Measurements from ENCODE around the gene PTPRR. TPM values are rescaled to one million over a fixed set of nuclear protein-coding genes. Genes with fewer than 3 reads are reported as not detected.

The PTPRR gene
- total and polyA plus RNA-seq, 4 donors: 6.2 to 32.7 (median 17.5) TPM

GRCh38 chr12:70730675-70731180 lies 189.8 kb downstream of the PTPRR start:
- no peaks in the 10 kb centered on the region for H3K27me3 ChIP-seq (ENCODE audit: control insufficient read depth, insufficient read depth, low read length)
- H3K9me3 ChIP-seq (ENCODE audit: control insufficient read depth, insufficient read depth, low read length): no peaks in the 10 kb centered on the region
- no peaks in the 10 kb centered on the region for H3K4me1 ChIP-seq (ENCODE audit: control insufficient read depth, insufficient read depth, low read length)
- no peak overlapping the region for H3K4me3 ChIP-seq (ENCODE audit: low read depth, low read length)
- no peaks in the 10 kb centered on the region for H3K36me3 ChIP-seq (ENCODE audit: control insufficient read depth, insufficient read depth, low read length)
- WGBS (ENCODE audit: insufficient coverage): 85% methylated on average over 2 of the region's 2 CpGs
- no peak for DNase-seq (ENCODE audit: low read depth in 4 of 6, low spot score in 6 of 6)
- H3K27ac ChIP-seq (ENCODE audit: low read depth, low read length): no peak overlapping the region

- DNase-seq (ENCODE audit: low read depth in 4 of 6, low spot score in 6 of 6): no peak
- H3K36me3 ChIP-seq (ENCODE audit: control insufficient read depth, insufficient read depth, low read length): no peaks in the 10 kb centered on the region
- no peak overlapping the region for H3K4me3 ChIP-seq (ENCODE audit: low read depth, low read length)
- no peaks in the 10 kb centered on the region for H3K27me3 ChIP-seq (ENCODE audit: control insufficient read depth, insufficient read depth, low read length)
- no peak overlapping the region for H3K27ac ChIP-seq (ENCODE audit: low read depth, low read length)
- WGBS (ENCODE audit: insufficient coverage): no CpG with 5 or more reads among the region's 2 CpGs
- H3K4me1 ChIP-seq (ENCODE audit: control insufficient read depth, insufficient read depth, low read length): no peaks in the 10 kb centered on the region
- H3K9me3 ChIP-seq (ENCODE audit: control insufficient read depth, insufficient read depth, low read length): no peaks in the 10 kb centered on the region
Measured at GRCh38 chr12:70724444-70724843, 196.1 kb downstream of the PTPRR start.

- H3K27me3 ChIP-seq (ENCODE audit: control insufficient read depth, insufficient read depth, low read length): no peaks in the 10 kb centered on the region
- H3K9me3 ChIP-seq (ENCODE audit: control insufficient read depth, insufficient read depth, low read length): no peaks in the 10 kb centered on the region
- WGBS (ENCODE audit: insufficient coverage): 55% methylated on average over 2 of the region's 6 CpGs
- DNase-seq (ENCODE audit: low read depth in 4 of 6, low spot score in 6 of 6): no peak
- no peak overlapping the region for H3K4me3 ChIP-seq (ENCODE audit: low read depth, low read length)
- no peaks in the 10 kb centered on the region for H3K36me3 ChIP-seq (ENCODE audit: control insufficient read depth, insufficient read depth, low read length)
- H3K27ac ChIP-seq (ENCODE audit: low read depth, low read length): no peak overlapping the region
- no peaks in the 10 kb centered on the region for H3K4me1 ChIP-seq (ENCODE audit: control insufficient read depth, insufficient read depth, low read length)
Measured at GRCh38 chr12:70722584-70723343, 197.8 kb downstream of the PTPRR start.

GRCh38 chr12:70721656-70722357 lies 198.7 kb downstream of the PTPRR start:
- 100% methylated on average over 2 of the region's 11 CpGs for WGBS (ENCODE audit: insufficient coverage)
- no peak overlapping the region for H3K27ac ChIP-seq (ENCODE audit: low read depth, low read length)

GRCh38 chr12:70721216-70721615 lies 199.3 kb downstream of the PTPRR start:
- 60% methylated on average over 2 of the region's 3 CpGs for WGBS (ENCODE audit: insufficient coverage)
- no peaks in the 10 kb centered on the region for H3K27me3 ChIP-seq (ENCODE audit: control insufficient read depth, insufficient read depth, low read length)
- no peaks in the 10 kb centered on the region for H3K36me3 ChIP-seq (ENCODE audit: control insufficient read depth, insufficient read depth, low read length)
- H3K9me3 ChIP-seq (ENCODE audit: control insufficient read depth, insufficient read depth, low read length): no peaks in the 10 kb centered on the region
- no peaks in the 10 kb centered on the region for H3K4me1 ChIP-seq (ENCODE audit: control insufficient read depth, insufficient read depth, low read length)
- H3K27ac ChIP-seq (ENCODE audit: low read depth, low read length): no peak overlapping the region
- DNase-seq (ENCODE audit: low read depth in 4 of 6, low spot score in 6 of 6): no peak
- H3K4me3 ChIP-seq (ENCODE audit: low read depth, low read length): no peak overlapping the region

More at GRCh38 chr12:70721656-70722357, 198.7 kb downstream of the PTPRR start:
- H3K27me3 ChIP-seq (ENCODE audit: control insufficient read depth, insufficient read depth, low read length): no peaks in the 10 kb centered on the region
- H3K4me1 ChIP-seq (ENCODE audit: control insufficient read depth, insufficient read depth, low read length): no peaks in the 10 kb centered on the region
- DNase-seq (ENCODE audit: low read depth in 4 of 6, low spot score in 6 of 6): no peak
- no peak overlapping the region for H3K4me3 ChIP-seq (ENCODE audit: low read depth, low read length)
- H3K36me3 ChIP-seq (ENCODE audit: control insufficient read depth, insufficient read depth, low read length): no peaks in the 10 kb centered on the region
- no peaks in the 10 kb centered on the region for H3K9me3 ChIP-seq (ENCODE audit: control insufficient read depth, insufficient read depth, low read length)

- no peaks in the 10 kb centered on the region for H3K4me1 ChIP-seq (ENCODE audit: control insufficient read depth, insufficient read depth, low read length)
- H3K27me3 ChIP-seq (ENCODE audit: control insufficient read depth, insufficient read depth, low read length): no peaks in the 10 kb centered on the region
- H3K27ac ChIP-seq (ENCODE audit: low read depth, low read length): no peak overlapping the region
- no peaks in the 10 kb centered on the region for H3K9me3 ChIP-seq (ENCODE audit: control insufficient read depth, insufficient read depth, low read length)
- H3K4me3 ChIP-seq (ENCODE audit: low read depth, low read length): peak overlapping the region; percentile 42
- peak; percentile 47 to 91 (median 51) for DNase-seq (ENCODE audit: low read depth in 4 of 6, low spot score in 6 of 6)
- H3K36me3 ChIP-seq (ENCODE audit: control insufficient read depth, insufficient read depth, low read length): no peaks in the 10 kb centered on the region
- 19% methylated on average over 6 of the region's 19 CpGs for WGBS (ENCODE audit: insufficient coverage)
Measured at GRCh38 chr12:70719672-70720420, 200.7 kb downstream of the PTPRR start.

- DNase-seq (ENCODE audit: low read depth in 4 of 6, low spot score in 6 of 6): no peak
Measured at GRCh38 chr12:70719071-70719470, 201.5 kb downstream of the PTPRR start.

GRCh38 chr12:70711831-70712230 lies 208.7 kb downstream of the PTPRR start:
- no CpG with 5 or more reads among the region's 3 CpGs for WGBS (ENCODE audit: insufficient coverage)
- Histone ChIP-seq H3K27ac (ENCODE audit: low read depth, low read length) (no peak overlapping the region), H3K36me3 (ENCODE audit: control insufficient read depth, insufficient read depth, low read length) (no peaks in the 10 kb centered on the region), H3K27me3 (ENCODE audit: control insufficient read depth, insufficient read depth, low read length) (no peaks in the 10 kb centered on the region), H3K9me3 (ENCODE audit: control insufficient read depth, insufficient read depth, low read length) (no peaks in the 10 kb centered on the region), H3K4me1 (ENCODE audit: control insufficient read depth, insufficient read depth, low read length) (no peaks in the 10 kb centered on the region), H3K4me3 (ENCODE audit: low read depth, low read length) (no peak overlapping the region)
- DNase-seq (ENCODE audit: low read depth in 4 of 6, low spot score in 6 of 6): no peak

More at GRCh38 chr12:70719071-70719470, 201.5 kb downstream of the PTPRR start:
- Histone ChIP-seq H3K27ac (ENCODE audit: low read depth, low read length) (no peak overlapping the region), H3K4me3 (ENCODE audit: low read depth, low read length) (no peak overlapping the region), H3K9me3 (ENCODE audit: control insufficient read depth, insufficient read depth, low read length) (no peaks in the 10 kb centered on the region), H3K27me3 (ENCODE audit: control insufficient read depth, insufficient read depth, low read length) (no peaks in the 10 kb centered on the region), H3K36me3 (ENCODE audit: control insufficient read depth, insufficient read depth, low read length) (no peaks in the 10 kb centered on the region), H3K4me1 (ENCODE audit: control insufficient read depth, insufficient read depth, low read length) (no peaks in the 10 kb centered on the region)
- 86% methylated on average over 9 of the region's 12 CpGs for WGBS (ENCODE audit: insufficient coverage)

GRCh38 chr12:70709022-70709421 lies 211.5 kb downstream of the PTPRR start:
- Histone ChIP-seq H3K4me3 (ENCODE audit: low read depth, low read length) (no peak overlapping the region), H3K27me3 (ENCODE audit: control insufficient read depth, insufficient read depth, low read length) (no peaks in the 10 kb centered on the region), H3K4me1 (ENCODE audit: control insufficient read depth, insufficient read depth, low read length) (no peaks in the 10 kb centered on the region), H3K9me3 (ENCODE audit: control insufficient read depth, insufficient read depth, low read length) (no peaks in the 10 kb centered on the region), H3K36me3 (ENCODE audit: control insufficient read depth, insufficient read depth, low read length) (no peaks in the 10 kb centered on the region), H3K27ac (ENCODE audit: low read depth, low read length) (no peak overlapping the region)
- no peak for DNase-seq (ENCODE audit: low read depth in 4 of 6, low spot score in 6 of 6)
- no CpG with 5 or more reads among the region's 2 CpGs for WGBS (ENCODE audit: insufficient coverage)
